ENCODE data around the gene OXER1.

The OXER1 gene

GRCh38 chr2:42768706-42769256 is 4.8 kb upstream of the OXER1 start:
- DNase-seq: no peak

DNA sequence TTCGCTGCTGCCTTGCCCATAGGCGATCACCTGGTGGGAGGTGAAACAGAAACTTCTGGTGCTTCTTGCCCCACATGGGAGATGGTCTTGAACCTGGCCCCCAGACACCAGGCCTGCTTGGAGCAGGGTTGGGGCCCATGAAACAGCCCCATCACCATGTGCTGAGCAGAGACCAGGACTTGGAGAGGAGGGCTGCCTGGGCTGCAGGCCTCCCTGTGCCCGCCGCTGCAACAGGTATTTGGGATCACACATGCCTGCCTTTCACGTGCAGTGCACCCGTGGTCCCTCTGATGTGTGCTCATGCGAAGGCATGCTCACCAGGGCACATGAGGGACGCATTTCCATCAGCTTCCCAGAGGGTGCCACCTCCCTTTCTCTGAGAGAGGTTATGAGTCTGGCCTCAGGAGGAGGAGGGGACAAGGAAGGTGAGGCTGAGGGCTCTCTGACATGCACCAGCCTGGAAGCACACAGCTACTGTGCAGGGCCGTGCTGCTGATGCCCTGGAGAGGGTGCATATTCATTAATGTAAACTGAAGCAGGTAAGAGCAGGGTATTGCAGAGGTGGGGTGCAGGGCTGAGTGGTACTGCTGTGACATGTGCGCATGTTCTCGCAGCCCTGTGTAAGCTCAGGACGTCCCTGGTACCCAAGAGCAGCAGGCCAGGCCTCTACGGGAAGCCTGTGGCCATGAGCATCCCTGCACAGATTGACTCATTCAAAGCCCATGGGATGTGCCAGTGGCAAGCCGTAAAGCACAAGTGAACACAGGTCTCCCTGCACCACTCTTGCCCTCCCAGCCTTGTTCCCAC is 4.2 kb upstream of the OXER1 start:
- no peak for DNase-seq

- no peak for DNase-seq
Measured at GRCh38 chr2:42767080-42767898, 3.4 kb upstream of the OXER1 start.

GRCh38 chr2:42765686-42766085 is 1.8 kb upstream of the OXER1 start:
- no peak for DNase-seq

GRCh38 chr2:42764901-42765300 is 966 bp upstream of the OXER1 start:
- DNase-seq: no peak

DNA sequence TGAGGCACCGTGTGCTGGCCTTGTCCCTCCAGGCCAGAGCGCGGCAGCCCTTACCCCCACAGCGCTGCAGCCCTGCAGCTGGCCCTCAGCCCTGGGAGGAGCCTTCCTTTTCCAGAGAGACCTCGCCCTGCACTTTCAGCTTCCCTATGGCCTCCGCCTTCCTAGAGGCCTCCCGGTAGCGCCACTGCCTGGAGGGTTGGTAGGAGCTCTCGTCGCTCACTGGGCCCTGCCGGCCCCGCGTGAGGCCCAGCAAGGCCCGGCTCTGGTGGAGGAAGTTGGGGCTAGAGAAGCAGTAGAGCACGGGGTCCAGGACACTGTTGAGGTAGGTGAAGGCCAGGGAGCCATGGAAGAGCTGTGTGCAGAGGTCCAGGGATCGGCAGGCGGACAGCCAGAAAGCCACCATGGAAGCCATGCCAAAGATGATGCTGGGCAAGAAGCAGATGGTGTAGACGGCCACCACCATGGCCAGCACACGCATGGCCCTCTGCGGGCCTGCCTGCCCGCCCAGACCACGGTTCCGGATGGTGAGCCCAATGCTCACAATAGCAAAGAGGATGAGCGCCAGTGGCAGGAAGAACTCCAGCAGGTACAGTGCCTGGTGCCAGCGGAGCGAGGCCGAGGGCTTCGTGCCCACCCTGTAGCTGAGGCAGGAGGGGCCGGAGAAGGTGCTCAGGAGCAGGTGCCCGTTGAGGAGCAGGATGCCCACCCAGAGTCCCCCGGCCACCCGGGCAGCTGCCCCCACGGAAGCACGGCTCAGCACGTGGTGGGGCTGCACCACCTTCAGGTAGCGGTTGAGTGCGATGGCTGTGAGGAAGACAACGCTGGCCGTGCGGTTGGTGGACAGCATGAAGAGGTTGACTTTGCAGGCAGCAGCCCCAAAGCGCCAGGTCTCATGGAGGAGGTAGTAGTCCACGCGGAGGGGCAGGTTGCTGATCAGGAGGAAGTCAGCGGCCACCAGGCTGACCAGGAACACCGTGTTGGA is 821 bp downstream of the OXER1 start:
- no peak for DNase-seq

DNA sequence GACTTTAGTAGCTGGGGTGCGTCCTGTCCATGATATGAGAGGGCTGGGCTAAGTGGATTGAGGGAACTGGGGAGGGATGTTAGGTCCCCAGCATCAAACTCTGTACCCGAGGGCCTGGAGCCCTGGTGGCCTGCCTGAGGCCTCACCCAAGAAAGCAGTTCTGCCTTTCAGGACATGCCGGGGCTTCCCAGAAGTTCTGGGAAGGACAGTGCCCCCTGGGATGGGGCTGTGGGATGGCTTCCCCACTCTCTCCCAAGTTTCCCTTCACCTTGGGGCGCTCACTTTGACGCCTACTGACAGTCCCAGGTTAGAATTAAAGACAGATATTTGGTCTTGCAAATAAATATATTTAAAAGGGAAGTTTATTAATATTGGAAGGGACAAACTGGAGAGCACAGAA is 1.8 kb downstream of the OXER1 start:
- no peak for DNase-seq

DNA sequence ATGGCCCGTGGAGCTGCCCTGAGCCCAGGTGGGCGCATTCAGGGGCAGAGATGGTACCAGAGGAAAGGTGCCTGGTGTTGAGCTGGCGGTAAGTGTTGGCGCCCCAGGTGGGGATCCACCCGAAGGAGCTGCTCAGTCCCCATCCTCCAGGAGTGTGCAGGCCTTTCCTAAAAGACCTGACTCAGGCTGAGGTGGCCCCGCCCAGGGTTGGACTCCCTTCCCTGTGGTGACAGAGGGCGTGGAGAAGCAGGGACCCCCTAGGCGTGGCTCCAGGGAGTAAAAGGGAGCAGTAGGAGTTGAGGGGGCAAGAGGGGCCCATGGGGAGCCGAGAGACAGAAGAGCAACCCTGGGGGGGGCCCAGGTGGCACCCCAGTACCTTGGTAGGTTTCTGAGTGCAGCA is 2.4 kb downstream of the OXER1 start:
- no peak for DNase-seq

DNA sequence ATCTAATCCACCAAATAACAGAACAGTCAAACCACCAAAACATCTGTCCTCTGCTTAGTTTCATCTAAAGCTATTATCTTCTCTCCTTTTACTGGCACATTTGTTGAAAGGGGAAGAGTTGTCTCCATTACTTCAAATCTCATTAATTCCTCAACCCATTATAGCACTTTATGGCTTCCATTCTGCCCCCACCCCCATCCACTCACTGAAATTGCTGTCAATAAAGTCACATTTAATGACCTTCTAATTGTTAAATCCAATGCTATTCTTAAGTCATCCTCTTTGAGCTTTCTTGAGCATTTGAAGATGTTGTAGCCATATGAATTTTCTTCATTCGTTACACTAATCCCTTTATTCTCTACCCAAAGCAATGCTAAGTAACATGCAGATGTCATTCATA is 5.2 kb downstream of the OXER1 start:
- DNase-seq: no peak

GRCh38 chr2:42757981-42758740 is 5.8 kb downstream of the OXER1 start:
- no peak for DNase-seq

DNA sequence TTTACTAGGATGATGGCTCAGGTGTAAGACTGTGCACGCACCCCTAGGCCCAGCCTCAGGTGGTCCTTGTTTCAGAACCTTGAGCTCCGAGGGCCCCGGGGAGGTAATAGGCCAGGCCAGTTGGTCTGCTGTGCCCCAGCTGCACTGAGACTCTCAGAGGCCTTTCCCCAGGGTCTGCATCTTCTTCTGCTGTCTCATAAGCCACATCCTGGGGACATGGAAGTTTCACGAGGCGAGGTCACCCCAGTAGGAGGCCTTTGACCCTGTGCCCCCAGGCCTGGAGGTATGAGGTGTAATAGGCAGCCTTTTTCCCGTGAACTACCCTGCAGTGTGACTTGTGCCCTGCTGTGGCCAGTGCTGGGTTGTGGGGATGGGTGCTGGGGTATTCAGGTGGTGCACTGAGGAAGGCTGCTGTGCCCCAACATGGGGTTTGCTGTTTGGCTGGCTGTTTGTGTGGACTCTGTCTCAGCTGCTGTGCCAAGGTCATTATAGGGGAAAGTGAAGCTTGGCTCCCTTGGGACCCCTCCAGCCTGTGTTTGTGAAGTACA is 6.9 kb downstream of the OXER1 start:
- DNase-seq: no peak

- no peak for DNase-seq
Measured at GRCh38 chr2:42756150-42756775, 7.7 kb downstream of the OXER1 start.

DNA sequence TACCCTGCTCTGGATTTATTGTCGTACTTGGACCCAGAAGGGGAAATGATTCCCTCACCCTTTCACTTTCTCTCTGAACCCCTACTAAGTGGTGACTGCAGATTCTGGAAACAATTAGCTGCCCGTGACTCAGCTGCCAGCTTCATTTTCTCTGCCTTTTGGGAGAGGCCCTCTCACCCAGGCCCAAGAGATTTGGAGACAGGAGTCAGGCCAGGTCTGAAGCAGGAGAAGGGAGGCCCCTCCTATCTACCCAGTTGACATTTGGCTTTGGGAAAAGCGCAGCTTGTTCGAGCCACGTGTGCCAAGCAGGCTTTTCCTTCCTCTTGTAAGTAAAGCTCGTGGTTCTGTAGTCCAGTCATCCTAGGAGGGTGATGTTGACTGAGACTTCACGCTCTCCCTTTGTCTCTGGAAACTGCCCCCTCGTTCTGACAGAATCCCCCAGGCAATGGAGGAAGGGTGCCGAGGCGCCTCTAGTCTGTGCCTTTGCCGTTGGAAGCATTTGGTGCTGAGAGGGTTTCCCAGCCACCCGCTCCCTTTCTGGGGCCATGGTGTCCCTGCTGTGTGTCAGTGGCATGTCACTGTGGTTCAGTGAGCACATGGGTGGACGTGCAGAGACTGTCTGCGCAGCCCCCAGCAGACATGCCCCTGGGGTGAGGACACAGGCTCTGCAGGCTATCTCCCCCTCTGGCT is 8.6 kb downstream of the OXER1 start:
- no peak for DNase-seq

DNA sequence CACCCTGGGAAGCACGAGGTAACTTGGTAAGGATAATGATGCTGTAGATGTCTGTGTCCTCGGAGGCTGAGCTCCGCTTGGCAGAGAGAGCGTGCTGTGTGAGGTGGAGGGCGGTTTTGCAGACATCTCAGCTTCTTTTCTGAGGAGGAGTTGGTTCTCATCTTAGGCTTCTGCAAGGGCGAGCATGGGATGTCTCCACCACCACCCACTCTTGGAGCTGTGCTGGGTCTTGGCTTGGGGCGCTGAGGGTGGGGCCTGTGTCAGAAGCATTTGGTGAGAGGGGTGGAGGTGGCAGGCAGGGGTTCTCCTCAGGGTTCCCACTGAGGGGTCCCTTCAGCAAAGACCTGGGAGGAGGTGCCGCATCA is 9.2 kb downstream of the OXER1 start:
- DNase-seq: no peak

DNA sequence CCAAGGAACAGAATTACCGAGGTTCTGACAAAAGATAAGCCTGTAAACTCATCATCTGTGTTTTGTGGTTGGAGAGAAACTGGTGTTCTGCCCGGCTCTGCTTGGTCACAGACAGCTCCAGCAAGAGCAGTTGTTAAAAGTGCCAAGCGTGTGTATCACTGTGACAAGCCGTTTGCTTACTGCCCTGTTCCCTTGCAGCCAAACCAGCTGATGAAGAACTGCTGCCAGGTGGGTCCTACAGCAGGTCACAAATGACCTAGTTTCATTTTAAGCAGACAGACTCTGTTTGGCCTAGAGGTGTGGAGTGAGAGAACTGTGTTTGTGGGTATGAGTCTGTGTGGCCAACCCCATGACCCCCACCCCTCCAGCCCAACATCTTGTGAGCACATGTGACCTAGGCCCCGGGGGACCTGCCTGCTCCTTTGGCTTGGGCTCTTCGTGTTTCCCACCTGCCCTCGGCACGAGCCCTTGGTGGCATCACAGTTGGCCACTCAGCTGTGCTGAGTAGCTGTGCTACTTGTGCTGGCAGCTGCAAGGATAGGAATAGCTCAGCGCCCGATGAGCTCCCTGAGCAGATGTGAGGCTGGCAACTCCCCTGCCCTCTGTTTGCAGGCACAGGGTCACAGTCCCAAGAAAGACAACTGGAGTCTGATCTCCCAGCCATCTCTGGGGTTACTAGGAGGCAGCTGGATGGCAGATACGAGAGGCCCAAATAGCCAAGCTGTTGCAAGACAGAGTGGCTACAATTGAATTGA is 9.7 kb downstream of the OXER1 start:
- no peak for DNase-seq

- DNase-seq: no peak
Measured at GRCh38 chr2:42752816-42753813, 10.8 kb downstream of the OXER1 start.

- no peak for DNase-seq
Measured at GRCh38 chr2:42752314-42752713, 11.6 kb downstream of the OXER1 start.

- no peak for DNase-seq
Measured at GRCh38 chr2:42748840-42749239, 15.1 kb downstream of the OXER1 start.

DNA sequence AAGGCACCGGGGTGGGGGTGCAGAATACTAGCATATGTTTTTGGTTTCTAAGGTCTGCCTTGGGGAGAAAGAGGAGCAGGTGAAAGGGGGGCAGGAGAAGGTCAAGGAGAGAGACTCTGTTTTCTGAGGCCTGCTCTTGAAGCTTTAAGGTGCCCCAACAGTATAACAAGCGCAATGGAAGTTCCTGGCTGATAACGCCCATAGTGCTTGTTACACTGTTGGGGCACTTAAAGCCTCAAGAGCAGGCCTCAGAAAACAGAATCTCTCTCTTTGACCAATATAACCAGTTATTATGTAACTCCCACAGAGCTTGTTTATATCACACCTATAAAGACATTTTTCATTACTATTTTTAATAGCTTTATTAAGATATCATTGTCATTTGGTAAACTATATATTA is 16.5 kb downstream of the OXER1 start:
- DNase-seq: no peak
